GM12801 (cell line): ENCODE results near the gene ABLIM3.

Source experiments
- TF ChIP-seq, protein P1 (sequence below): IDR thresholded peaks from one replicate; pipeline ENCODE4 v1.5.1; 2011; ENCODE audit warnings: control low read depth; ENCODE audit not compliant: insufficient read length; ENCODE audit errors: extremely low read depth

Gene ABLIM3

GRCh38 chr5:149277801-149278200 lies 136.5 kb downstream of the ABLIM3 start:
- TF ChIP-seq, protein P1, sequence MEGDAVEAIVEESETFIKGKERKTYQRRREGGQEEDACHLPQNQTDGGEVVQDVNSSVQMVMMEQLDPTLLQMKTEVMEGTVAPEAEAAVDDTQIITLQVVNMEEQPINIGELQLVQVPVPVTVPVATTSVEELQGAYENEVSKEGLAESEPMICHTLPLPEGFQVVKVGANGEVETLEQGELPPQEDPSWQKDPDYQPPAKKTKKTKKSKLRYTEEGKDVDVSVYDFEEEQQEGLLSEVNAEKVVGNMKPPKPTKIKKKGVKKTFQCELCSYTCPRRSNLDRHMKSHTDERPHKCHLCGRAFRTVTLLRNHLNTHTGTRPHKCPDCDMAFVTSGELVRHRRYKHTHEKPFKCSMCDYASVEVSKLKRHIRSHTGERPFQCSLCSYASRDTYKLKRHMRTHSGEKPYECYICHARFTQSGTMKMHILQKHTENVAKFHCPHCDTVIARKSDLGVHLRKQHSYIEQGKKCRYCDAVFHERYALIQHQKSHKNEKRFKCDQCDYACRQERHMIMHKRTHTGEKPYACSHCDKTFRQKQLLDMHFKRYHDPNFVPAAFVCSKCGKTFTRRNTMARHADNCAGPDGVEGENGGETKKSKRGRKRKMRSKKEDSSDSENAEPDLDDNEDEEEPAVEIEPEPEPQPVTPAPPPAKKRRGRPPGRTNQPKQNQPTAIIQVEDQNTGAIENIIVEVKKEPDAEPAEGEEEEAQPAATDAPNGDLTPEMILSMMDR: no peak

DNA sequence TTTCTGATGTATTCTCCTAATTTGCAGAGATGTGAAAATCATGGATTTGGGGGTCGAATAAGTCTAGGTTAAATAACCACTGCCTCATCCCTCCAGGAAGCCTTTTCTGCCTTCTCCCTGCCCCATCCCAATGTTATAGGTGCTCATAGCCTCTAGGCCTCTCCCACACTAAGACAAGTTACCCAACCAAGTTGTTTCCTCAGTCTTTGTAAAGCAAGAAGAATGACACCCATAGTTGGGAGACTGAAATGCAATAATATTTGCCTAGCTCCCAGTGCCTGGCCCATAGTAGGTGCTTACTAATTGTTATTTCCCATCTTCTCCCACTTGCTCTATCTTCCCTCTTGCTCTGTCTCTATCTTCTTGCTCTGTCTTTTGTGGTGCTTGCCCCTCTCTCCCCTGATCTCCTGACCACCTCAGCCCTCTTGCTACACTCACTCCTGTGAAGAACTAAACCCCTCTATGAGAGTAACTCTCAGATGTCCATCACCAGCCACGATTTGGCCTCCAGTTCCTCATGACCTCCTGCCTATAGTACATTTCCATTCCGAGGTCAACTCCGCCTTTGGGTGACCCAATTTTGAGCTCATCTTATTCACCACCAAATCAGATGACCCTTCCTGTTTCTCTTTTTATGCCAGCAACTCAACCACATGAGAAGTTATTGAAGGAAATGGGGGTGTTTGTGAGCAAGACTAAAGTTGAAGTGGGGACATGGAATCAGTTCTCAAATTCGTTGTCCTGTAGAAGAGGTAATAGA lies 137.3 kb downstream of the ABLIM3 start:
- TF ChIP-seq, protein P1: no peak

DNA sequence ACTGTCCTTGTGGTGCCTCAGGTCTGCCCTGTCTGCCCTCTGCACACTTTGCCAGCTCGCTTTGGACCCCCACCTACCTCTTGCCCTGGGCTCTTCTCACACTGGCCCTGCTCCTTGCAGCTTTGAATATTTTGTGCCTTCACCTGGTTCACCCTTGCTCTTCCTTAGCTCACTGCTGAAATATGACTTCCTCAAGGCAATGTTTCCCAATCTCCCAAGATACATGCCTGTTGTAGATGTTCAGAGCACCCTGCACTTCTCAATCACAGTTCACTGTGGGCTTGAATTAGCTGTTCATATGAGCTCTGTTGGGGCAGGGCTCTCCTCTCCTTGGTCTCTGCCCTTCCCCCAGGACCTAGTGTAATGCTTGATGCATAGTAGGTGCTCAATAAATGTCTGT lies 138.4 kb downstream of the ABLIM3 start:
- TF ChIP-seq, protein P1: no peak

- TF ChIP-seq, protein P1: no peak
Measured at GRCh38 chr5:149280124-149280523, 138.8 kb downstream of the ABLIM3 start.

DNA sequence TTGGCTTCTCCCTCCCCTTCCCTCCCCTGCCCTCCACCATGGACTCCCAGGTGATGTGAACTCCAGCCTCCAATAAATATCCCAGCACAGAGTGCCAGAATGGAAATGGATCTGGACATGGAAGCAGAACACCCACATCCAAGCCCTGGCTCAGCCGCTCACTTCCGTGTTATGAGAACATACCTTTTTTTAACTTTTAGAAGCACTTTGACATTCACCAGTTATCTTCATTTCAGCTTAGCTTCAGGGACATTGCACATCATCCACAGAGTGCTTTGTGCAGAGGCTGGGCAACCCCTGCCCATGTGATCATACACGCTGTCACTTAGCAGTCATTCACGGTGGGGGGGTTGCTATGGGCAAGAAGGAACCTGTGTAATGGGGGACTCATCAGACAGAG lies 139.5 kb downstream of the ABLIM3 start:
- TF ChIP-seq, protein P1: no peak

- TF ChIP-seq, protein P1: no peak
Measured at GRCh38 chr5:149282027-149282965, 141.0 kb downstream of the ABLIM3 start.

DNA sequence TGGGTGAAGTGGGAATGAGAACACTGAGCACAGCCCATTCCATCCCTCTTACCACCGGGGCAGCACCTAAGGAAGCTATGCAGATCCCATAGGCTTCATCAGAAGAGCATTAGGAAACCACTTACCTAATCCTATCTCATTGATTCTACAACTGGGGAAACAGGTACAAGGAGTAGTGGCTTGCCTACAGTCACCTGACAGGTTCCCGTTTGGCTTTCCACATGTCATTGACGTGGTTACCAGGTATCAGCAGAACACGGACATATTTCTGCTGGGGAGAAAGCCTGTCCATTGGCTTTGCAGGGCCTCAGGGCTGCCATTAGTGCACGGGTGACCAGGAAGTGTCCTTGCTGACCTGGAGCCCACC lies 141.7 kb downstream of the ABLIM3 start:
- TF ChIP-seq, protein P1: no peak
